ENCODE measurements around the gene PPA1.
"Not testable (repeated sequence)": the region's sequence is repeated elsewhere in the genome, so short reads cannot be mapped to it uniquely, and the experiment has no call there.

The PPA1 gene

GRCh38 chr10:70260259-70260658 lies 27.0 kb upstream of the PPA1 start:
- TF ChIP-seq TCF4 (CRISPR knock-in tag; IDR thresholded peaks at IDR 0.05; ENCODE audit: borderline replicate concordance) = no peak
- no peak for TF ChIP-seq OSR1 (CRISPR knock-in tag; IDR thresholded peaks at IDR 0.05)
- TF ChIP-seq ZNF565 (CRISPR knock-in tag; conservative IDR thresholded peaks at IDR 0.05; ENCODE audit: low read depth) = no peak
- TF ChIP-seq POU6F1 (CRISPR knock-in tag; IDR thresholded peaks at IDR 0.05; ENCODE audit: borderline replicate concordance, low read depth) = no peak
- TF ChIP-seq ZC3H10 (CRISPR knock-in tag; IDR thresholded peaks at IDR 0.05) = no peak
- ATAC-seq = no peak

GRCh38 chr10:70258216-70258615 lies 25.0 kb upstream of the PPA1 start:
- TF ChIP-seq CSDC2 (CRISPR knock-in tag; IDR thresholded peaks at IDR 0.05) = no peak
- TF ChIP-seq OSR1 (CRISPR knock-in tag; IDR thresholded peaks at IDR 0.05) = no peak
- no peak for TF ChIP-seq ZFP30 (CRISPR knock-in tag; IDR thresholded peaks at IDR 0.05)
- no peak for TF ChIP-seq PPARA (CRISPR knock-in tag; IDR thresholded peaks at IDR 0.05; ENCODE audit: borderline replicate concordance)
- TF ChIP-seq POU6F1 (CRISPR knock-in tag; IDR thresholded peaks at IDR 0.05; ENCODE audit: borderline replicate concordance, low read depth) = no peak
- TF ChIP-seq SNAI2 (CRISPR knock-in tag; IDR thresholded peaks at IDR 0.05) = no peak
- no peak for TF ChIP-seq ISL1 (CRISPR knock-in tag; IDR thresholded peaks at IDR 0.05)
- TF ChIP-seq BACH2 (CRISPR knock-in tag; IDR thresholded peaks at IDR 0.05; ENCODE audit: borderline replicate concordance) = no peak
- no peak for TF ChIP-seq ARNTL (CRISPR knock-in tag; IDR thresholded peaks at IDR 0.05; ENCODE audit: borderline replicate concordance, low read depth)
- TF ChIP-seq ZFP3 (CRISPR knock-in tag; IDR thresholded peaks at IDR 0.05) = no peak
- ATAC-seq = no peak

GRCh38 chr10:70257816-70258215 lies 24.6 kb upstream of the PPA1 start:
- ATAC-seq = not testable (repeated sequence)

GRCh38 chr10:70256463-70256862 lies 23.2 kb upstream of the PPA1 start:
- no peak for ATAC-seq

More at GRCh38 chr10:70256463-70256862, 23.2 kb upstream of the PPA1 start:
- no peak for TF ChIP-seq ZC3H10 (CRISPR knock-in tag; IDR thresholded peaks at IDR 0.05)
- no peak for TF ChIP-seq CSDC2 (CRISPR knock-in tag; IDR thresholded peaks at IDR 0.05)
- TF ChIP-seq OSR1 (CRISPR knock-in tag; IDR thresholded peaks at IDR 0.05) = no peak
- TF ChIP-seq ESRRG (CRISPR knock-in tag; IDR thresholded peaks at IDR 0.05) = no peak
- TF ChIP-seq TSHZ2 (CRISPR knock-in tag; IDR thresholded peaks at IDR 0.05) = no peak
- no peak for TF ChIP-seq TOX (CRISPR knock-in tag; IDR thresholded peaks at IDR 0.05; ENCODE audit: borderline replicate concordance)
- no peak for TF ChIP-seq RARB (CRISPR knock-in tag; IDR thresholded peaks at IDR 0.05)
- no peak for TF ChIP-seq CSRNP3 (CRISPR knock-in tag; IDR thresholded peaks at IDR 0.05)
- no peak for TF ChIP-seq ZNF565 (CRISPR knock-in tag; conservative IDR thresholded peaks at IDR 0.05; ENCODE audit: low read depth)
- no peak for TF ChIP-seq BACH2 (CRISPR knock-in tag; IDR thresholded peaks at IDR 0.05; ENCODE audit: borderline replicate concordance)
- TF ChIP-seq POU6F1 (CRISPR knock-in tag; IDR thresholded peaks at IDR 0.05; ENCODE audit: borderline replicate concordance, low read depth) = no peak
- no peak for TF ChIP-seq GLIS3 (CRISPR knock-in tag; IDR thresholded peaks at IDR 0.05)
- TF ChIP-seq CREB5 (CRISPR knock-in tag; IDR thresholded peaks at IDR 0.05; ENCODE audit: low read depth) = no peak
- TF ChIP-seq PPARA (CRISPR knock-in tag; IDR thresholded peaks at IDR 0.05; ENCODE audit: borderline replicate concordance) = no peak

All from SK-N-SH treated with all-trans-retinoic acid at 6 μM for 48 hours (cell line).